Fibroblast of skin of scalp (primary cell): ENCODE data around the gene KRTAP6-1. TPM values are rescaled to one million over a fixed set of nuclear protein-coding genes. Genes with fewer than 3 reads are reported as not detected.

ENCODE experiments used
- DNase-seq: peaks from one replicate; pipeline ENCODE4 v3.0.0-alpha.2; 2013
- polyA plus RNA-seq, 2 experiments: library from polyadenylated mRNA; unstranded; fragments of 120-200 nt; gene quantifications; one replicate each; pipeline ENCODE4 v1.2.1, GENCODE V29; 2013; ENCODE audit not compliant: insufficient read length in 2 of 2

KRTAP6-1 gene, protein sequence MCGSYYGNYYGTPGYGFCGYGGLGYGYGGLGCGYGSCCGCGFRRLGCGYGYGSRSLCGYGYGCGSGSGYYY
- polyA plus RNA-seq (2013, experiment 1 of 2; ENCODE audit: insufficient read length) = not detected
- polyA plus RNA-seq (2013, experiment 2 of 2; ENCODE audit: insufficient read length) = not detected

DNA sequence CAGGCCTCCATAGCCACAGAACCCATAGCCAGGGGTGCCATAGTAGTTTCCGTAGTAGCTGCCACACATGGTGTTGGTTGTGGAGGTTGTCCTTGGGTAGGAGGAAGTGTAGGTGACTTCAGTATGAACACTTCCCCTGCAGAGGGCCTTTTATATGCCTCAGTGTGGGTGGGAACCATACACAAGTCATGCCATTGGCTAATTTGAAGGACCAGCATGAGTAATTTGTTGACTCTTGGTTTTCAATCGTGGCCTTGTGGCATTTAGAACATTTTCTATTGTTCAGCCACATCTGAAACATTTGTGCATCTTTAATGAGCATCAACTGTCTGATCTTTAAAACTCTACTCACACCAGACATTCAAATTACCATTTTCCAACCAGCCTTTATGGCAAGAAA, at the start of gene KRTAP6-1:
Gene KRTAP6-1 (minus strand): TSS at position 95 of the 400 bp plus-strand sequence. CDS start 26 bp downstream, at position 69.
- no peak for DNase-seq

GRCh38 chr21:30652891-30653290, 39.2 kb upstream of the KRTAP6-1 start:
- DNase-seq = no peak

DNA sequence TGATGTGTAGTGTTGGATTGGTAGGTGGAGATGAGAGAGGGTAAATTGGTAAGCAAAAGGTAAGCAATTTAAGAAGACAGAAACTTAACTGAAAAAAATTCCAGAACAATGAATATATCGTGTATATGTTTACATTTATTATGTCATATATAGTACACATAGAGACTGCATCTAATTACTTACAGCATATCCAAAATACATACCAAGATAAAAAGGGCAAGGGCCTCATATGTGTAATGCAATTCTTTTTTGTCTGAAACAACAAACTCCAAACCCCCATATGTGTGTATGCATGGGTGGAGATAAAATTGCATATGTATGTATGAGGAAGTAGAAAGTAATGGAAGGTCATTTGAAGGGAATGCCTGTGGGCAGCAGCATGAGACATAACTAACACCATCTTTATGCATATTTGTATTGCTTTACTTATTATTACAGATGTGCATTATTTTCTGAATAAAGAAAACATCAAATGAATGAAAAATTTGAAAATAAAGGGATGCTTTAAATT, 33.2 kb upstream of the KRTAP6-1 start:
- no peak for DNase-seq

DNA sequence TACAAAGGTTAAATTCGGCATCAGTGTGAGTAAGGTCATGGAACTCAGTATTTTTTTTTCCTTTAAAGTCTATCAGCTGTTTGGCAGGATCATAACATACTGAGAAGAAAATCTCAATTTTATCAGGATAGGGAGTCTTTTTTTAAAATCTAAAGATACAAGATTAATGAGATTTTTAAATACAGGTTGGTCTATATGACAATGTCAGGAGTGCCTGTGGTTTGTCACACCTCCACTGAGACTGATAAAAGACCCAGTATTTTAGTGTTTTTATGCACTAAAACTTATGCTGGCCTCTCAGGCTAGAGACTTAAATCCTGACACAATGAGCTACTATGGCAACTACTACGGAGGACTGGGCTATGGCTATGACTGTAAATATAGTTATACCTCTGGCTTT, 28.8 kb upstream of the KRTAP6-1 start, which contains the start of gene KRTAP20-3:
Gene KRTAP20-3 (plus strand): TSS at position 301 of the 400 bp plus-strand sequence.
- no peak for DNase-seq

DNA sequence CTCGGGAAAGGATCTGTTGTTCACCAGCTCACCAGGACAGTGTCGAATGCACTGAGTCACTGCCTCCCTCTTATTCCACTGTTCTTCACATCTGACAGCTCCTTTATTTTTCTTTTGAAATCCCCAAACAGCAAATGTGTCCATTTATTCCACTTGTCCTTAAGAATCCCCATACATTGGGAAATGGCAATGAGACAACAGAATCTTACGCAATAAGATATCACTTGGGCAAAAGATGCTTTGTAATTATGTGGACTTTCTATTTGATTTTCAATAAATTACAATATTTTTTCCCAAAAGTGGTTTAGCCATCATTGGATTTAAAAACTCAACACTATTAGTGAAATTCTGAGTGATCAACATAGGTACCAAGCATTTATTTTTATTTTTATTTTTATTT, 25.0 kb upstream of the KRTAP6-1 start:
- DNase-seq = no peak

DNA sequence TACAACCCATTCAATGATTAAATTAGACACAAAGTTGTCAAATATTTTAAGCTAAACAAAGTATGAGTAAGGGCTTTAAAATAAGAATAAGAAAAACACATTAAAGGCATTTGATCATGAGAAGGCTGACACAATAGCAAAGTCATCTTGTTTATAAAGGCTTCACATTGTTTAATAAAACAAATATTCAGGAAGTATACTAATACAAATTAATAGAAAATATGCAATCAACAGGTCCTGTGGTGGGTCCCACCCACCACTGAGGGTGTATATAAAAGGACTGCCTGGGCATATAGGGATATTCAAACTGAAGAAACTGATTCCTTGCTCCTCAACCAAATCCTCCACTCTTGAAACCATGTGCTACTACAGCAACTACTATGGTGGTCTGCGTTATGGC, 21.2 kb upstream of the KRTAP6-1 start, which contains the start of gene KRTAP20-2:
Gene KRTAP20-2 (plus strand): TSS at position 301 of the 400 bp plus-strand sequence. CDS start 58 bp downstream, at position 359.
- DNase-seq = no peak

GRCh38 chr21:30629200-30629599, 15.5 kb upstream of the KRTAP6-1 start:
- DNase-seq = no peak

GRCh38 chr21:30628109-30628508, 14.4 kb upstream of the KRTAP6-1 start:
- no peak for DNase-seq

DNA sequence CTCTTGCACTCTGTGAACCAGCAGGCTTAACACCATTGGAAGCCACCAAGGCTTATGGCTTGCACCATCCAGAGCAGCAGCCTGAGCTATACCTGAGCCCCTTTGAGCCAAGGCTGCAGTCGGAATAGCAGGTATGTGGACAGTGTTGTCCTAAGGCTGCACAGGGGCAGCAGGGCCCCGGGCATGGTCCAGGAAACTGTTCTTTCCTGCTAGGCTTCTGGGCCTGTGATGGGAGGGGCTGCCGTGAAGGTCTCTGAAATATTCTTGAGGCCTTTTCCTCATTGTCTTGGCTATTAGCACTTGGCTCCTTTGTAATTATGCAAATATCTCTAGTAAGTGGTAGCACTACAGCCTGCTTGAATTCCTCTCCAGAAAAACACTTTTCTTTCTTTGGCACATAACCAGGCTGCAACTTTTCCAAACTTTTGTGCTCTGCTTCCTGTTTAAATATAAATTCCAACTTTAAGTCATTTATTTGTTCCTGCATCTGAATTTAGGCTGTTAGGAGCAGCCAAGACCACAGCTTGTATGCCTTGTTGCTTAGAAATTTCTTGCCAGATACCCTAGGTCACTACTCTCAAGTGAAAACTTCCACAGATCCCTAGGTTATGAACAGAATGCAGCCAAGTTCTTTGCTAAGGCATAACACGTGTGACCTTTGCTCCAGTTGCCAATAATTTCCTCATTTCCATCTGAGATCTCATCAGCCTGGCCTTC, 11.9 kb upstream of the KRTAP6-1 start:
- DNase-seq = no peak

- no peak for DNase-seq
Observed at GRCh38 chr21:30623362-30623761, 9.6 kb upstream of the KRTAP6-1 start.

GRCh38 chr21:30620522-30620921, 6.8 kb upstream of the KRTAP6-1 start, which contains the start of gene KRTAP20-4:
TSS of gene KRTAP20-4 (plus strand) at chr21:30620627.
- no peak for DNase-seq

GRCh38 chr21:30620080-30620479, 6.3 kb upstream of the KRTAP6-1 start:
- DNase-seq = no peak

DNA sequence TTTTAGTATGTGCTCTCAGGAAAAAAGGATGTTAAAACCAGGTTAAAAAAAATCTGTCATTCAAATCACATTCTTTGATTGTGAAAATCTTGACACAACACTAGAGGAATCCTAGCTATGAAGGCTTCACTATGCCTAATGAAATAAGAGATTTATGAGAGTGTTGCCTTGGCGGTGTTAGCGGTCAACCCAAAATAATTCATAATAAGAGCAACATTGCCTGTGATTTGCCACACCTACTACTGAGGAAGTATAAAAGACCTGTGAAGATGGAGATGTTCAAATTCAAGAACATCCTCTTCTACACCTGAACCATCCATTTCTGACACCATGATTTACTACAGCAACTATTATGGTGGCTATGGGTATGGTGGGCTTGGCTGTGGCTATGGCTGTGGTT, 2.4 kb upstream of the KRTAP6-1 start, which contains the start of gene KRTAP20-1:
Gene KRTAP20-1 (plus strand): TSS at position 301 of the 400 bp plus-strand sequence. CDS start 30 bp downstream, at position 331.
- no peak for DNase-seq

DNA sequence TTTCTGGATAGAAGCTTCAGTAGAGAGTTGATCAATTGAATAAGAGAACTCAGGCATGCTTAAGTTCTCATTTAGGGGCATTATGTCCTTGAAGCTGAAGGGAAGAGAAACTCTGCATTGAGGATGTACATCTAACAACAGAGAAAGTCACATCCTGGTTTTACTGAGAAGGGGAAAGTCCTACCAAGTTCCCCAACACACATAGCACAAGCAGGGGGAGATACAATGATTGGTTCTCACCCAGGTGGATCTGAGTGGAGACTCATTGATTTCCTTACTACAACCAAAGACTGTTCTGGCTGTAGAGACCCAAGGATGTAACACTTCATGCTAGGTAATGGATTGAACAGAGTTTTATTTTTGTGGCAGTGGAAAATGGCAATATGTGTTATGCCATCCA, 1.5 kb upstream of the KRTAP6-1 start:
- no peak for DNase-seq

DNA sequence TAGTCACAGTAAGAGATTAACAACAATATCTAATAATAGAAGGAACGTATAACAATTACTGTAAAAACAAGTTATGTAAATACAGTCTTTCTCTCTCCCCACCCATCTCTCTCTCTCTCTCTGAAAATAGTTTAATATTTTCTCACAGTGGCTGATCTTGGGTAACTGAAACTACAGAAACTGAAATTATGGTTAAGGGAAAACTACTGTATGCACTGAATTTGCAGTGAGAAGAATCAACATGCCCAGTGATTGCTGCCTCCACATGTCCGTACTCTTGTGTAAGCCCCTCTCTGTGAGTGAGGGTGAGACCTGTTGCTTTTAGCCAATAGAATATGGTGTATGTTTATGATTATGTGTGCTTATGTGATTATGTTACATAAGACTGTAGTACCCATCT, 1.6 kb downstream of the KRTAP6-1 start:
- no peak for DNase-seq

- DNase-seq = no peak
Observed at GRCh38 chr21:30605968-30606367, 7.8 kb downstream of the KRTAP6-1 start.

DNA sequence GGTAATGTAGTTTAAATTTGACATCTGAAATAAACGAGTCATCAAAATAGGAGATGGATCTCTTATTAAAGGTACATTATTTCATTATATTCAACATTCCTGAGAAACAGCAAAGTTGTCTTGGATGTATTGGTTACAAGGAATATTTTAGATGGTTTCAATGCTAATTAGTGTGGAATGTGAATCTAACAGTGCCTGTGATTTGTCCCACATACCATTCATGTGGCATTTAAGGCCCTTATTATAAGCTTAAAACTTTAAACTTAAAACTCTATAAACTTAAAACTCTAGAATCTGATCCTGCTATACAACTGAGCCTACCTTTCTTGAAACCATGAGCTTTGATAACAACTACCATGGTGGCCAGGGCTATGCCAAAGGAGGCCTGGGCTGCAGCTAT, 12.9 kb downstream of the KRTAP6-1 start, which contains the start of gene KRTAP22-1:
Gene KRTAP22-1 (plus strand): TSS at position 301 of the 400 bp plus-strand sequence.
- DNase-seq = no peak

DNA sequence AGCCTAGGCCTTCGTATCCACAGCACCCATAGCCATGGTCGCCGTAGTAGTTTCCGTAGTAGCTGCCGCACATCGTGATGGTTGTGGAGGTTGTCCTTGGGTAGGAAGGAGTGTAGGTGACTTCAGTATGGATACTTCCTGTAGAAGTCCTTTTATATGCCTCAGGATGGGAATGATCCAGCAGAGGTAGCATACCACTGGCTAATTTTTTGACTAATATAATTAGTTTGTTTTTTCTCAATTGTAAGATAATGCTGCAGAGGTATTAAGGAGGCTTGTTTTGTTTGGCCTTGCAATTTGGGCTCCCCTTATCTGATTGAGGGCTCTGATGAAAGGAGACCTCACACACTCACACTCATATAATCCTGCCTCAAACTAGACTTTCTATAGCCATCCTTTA, 14.9 kb downstream of the KRTAP6-1 start, which contains the start of gene KRTAP6-2:
Gene KRTAP6-2 (minus strand): TSS at position 101 of the 400 bp plus-strand sequence. CDS start 28 bp downstream, at position 73.
- DNase-seq = no peak

DNA sequence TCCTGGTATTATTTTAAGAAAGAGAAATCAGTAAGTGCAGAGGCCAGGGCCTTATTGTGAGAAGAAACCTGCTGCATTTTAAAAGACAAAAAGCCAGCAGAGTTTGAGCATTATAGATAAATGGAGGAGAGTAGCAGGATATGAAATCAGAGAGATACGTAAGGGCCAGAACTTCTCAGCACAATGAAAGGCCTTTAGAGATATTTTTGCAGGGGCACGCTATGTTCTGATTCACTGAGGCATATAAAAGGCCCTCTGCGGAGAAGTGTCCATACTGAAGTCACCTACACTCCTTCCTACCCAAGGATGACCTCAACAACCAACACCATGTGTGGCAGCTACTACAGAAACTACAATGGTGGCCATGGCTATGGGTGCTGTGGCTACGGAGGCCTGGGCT, 21.6 kb downstream of the KRTAP6-1 start, which contains the start of gene KRTAP6-3:
Gene KRTAP6-3 (plus strand): TSS at position 301 of the 400 bp plus-strand sequence. CDS start 6 bp downstream, at position 307.
- no peak for DNase-seq

DNA sequence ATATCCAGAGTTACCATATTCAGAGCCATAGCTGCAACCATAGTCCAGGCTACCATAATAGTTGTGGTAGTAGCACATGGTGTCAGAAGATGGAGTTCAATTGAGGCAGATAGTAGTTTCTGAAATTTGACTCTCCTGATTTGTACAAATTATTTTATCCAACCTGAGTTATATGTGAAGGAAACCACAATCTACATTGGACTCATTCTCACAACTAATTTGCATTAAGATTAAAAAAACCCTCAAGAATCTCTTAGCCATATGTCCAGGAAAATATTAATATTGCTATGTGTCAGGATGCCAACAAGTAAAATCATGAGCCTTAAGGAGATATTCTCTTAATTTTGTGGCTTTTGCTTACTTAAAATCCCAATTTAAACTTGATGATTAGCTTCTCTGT, 23.4 kb downstream of the KRTAP6-1 start, which contains the start of gene KRTAP22-2:
Gene KRTAP22-2 (minus strand): TSS at position 101 of the 400 bp plus-strand sequence.
- DNase-seq = no peak

DNA sequence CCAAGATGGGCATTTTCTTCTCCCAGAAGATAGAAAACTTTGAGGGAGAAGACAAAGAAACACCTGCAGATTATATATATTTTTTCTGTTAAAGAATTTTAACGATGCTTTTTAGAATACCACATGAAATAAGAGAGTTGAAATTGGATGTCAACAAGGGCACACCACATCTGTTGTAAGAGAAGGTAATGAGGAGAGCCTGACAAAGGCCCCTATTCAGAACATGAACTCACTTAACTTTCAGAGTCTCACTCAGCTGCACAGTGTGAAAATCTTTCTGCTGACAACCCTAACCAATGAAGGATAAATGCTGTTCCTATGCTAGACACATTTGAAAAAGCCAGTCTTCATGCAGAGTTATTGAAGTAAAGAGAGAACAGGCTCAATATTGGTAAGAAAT, 30.9 kb downstream of the KRTAP6-1 start:
- no peak for DNase-seq

GRCh38 chr21:30580132-30580531, 33.6 kb downstream of the KRTAP6-1 start:
- DNase-seq = no peak

DNA sequence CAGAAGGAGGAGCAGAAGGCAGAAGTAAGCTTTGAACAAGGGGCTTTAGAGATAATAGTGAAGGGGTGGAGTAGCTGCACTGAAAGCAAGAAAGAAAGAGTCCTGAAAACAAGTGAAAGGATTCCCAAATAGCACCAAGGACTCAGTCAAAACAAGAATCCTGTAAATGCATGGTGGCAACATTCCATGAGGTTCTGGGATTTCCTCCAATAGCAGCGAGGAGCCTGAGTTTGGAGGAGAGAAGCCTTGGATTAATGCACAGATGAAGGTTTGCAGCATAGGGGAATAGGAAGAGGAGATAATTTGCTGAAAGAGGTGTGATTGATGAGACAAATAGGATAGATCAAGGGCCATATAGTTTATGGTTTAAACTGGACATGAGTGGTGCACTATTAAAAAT, 34.4 kb downstream of the KRTAP6-1 start:
- no peak for DNase-seq
